ENCODE data around the gene RABGAP1L.

RABGAP1L gene

GRCh38 chr1:174736831-174737230, 577.5 kb downstream of the RABGAP1L start:
- DNase-seq, result no peak

- DNase-seq, result no peak
These were observed 581.1 kb downstream of the RABGAP1L start for GRCh38 chr1:174740249-174740968.

- DNase-seq, result no peak
These were observed 583.7 kb downstream of the RABGAP1L start for GRCh38 chr1:174742805-174743653.

GRCh38 chr1:174743654-174744561, 584.6 kb downstream of the RABGAP1L start:
- no peak for DNase-seq

DNA sequence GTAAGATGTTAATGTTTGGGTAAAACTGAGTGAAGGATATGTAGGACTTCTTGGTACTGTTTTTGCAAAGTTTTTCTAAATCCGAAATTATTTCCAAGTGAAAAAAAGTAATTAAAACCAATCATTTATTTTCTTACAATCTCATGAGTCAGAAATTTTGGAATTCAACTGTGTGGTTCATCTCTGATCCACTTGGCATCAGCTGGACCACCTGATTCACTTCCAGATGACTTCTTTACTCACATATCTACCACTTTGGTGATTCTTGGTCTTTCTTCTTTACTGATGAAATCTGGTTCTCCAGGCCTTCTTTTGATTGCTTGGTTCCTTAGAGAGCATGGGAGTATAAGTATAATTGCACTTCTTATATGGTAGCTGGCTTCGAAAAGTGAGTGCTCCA, 585.6 kb downstream of the RABGAP1L start:
- DNase-seq, result no peak

GRCh38 chr1:174746024-174746808, 586.9 kb downstream of the RABGAP1L start:
- DNase-seq, result no peak

DNA sequence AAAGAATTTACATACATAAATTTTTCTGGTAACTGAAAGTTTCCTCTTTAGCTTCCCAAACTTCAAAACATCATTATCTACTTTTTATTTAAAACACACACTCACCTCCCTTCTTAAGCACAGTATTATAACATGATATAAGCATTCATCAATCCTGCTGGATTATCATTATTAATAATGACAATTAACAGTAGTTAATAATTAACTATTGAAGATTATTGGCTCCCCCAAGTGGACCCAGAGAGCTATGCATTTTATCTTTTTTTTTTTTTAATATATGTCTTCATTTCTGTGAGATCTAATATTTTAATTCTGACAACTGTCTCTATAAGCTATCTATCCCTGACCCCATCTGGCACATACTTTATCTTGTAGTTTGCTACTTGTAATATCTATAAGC, 588.3 kb downstream of the RABGAP1L start:
- DNase-seq, result no peak

DNA sequence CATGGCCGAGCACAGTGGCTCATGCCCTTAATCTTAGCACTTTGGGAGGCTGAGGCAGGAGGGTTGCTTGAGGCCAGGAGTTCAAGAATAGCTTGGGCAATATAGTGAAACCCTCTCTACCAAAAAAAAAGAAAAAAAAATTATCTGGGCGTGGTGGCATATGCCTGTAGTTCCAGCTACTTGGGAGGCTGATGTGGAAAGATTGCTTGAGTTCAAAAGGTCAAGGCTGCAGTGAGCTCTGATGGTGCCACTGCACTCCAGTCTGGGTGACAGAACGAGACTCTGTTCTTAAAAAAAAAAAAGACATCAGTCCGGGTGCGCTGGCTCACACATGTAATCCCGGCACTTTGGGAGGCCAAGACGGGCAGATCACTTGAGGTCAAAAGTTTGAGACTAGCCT, 589.3 kb downstream of the RABGAP1L start:
- DNase-seq, result no peak

- DNase-seq, result no peak
These were observed 593.8 kb downstream of the RABGAP1L start for GRCh38 chr1:174753131-174753530.

GRCh38 chr1:174761335-174761734, 602.0 kb downstream of the RABGAP1L start:
- DNase-seq, result no peak

GRCh38 chr1:174761901-174762585, 602.7 kb downstream of the RABGAP1L start:
- no peak for DNase-seq

GRCh38 chr1:174764191-174764590, 604.9 kb downstream of the RABGAP1L start:
- DNase-seq, result no peak

DNA sequence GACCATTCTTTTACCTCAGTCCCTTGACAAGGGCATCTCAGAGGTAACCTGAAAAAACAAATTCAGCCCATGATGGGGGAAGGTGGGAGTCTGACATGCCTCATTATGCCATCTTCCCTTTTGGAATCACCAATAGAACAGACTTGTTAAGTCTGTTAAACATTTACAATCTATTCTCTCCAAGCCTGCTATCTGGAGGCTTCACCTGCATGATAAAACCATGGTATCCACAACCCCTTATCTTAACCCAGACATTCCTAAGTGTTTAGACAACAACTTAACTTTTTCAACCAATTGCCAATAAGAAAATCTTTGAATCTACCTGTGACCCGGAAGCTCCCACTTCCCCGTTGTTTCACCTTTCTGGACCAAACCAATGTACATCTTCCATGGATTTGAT, 607.4 kb downstream of the RABGAP1L start:
- DNase-seq, result no peak

DNA sequence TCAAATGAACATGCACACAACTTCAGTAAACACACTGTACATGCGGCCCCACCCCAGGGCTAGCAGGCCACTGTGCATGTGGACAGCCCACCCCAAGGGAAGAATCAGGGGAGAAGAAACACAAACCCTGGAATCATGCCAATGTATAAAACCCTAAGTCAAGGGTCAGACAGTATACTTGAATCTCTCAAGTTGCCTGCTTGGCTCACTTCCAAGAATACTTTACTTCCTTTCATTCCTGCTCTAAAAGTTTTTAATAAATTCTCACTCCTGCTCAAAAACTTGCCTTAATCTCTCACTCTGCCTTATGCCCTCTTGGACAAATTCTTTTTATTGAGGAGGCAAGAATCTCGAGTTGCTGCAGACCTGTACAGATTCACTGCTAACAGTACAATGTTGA, 609.2 kb downstream of the RABGAP1L start:
- no peak for DNase-seq

DNA sequence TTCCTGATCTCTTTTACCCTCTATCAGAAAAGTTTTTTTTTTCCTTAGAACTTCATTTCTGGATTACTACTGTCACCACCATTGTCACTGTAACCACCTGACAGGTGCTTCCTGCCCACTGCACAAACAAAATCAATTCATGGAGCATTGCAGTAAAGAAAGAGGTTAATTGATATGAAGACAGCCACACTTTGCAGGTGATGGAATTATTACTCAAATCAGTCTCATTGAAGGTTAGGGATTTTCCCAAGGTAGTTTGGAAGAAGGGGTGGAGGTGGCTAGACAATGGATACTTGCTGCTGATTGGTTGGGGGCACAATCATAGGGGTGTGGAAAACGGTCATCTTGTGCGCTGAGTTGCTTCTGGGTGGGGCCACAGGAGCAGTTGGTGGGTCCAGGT, 609.6 kb downstream of the RABGAP1L start:
- DNase-seq, result no peak

GRCh38 chr1:174769961-174770549, 610.7 kb downstream of the RABGAP1L start:
- no peak for DNase-seq

GRCh38 chr1:174775621-174776020, 616.3 kb downstream of the RABGAP1L start:
- no peak for DNase-seq

GRCh38 chr1:174777262-174777661, 617.9 kb downstream of the RABGAP1L start:
- DNase-seq, result no peak

DNA sequence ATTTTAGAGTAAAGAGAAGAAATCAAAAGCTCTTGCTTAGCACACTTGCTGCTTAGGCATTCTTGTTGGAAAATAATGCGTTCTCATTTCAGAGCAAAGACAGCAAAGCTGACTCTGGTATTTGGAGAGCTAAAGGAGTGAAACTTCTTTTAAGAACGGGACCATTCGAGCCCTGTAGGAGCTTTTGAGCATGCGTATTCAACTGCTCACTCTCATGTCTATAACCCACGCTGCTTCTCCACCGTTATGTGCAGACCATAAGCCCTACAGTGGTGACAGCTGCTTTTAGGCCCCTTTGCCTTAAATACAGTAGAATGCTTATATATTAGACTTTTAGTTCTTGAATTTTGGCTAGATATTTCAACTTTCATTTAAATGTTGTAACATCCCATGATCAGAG, 626.2 kb downstream of the RABGAP1L start:
- no peak for DNase-seq

DNA sequence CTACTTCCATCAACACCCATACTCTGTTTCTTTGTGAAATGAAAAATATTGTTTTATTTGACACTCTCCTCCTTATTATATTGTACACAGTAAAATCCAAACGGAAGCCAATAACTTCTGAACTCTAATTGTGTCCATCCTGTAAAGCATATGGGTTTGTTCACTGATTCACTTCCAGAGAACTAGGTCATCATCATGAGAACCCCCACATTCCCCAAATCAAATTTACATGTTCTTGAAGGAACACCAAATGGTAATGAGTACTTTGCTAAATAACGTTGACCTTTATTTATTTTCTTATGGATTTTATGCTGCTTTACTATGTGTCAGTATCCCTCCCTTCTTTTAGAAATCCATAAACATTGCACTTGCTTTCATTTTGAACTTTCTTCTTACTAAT, 627.0 kb downstream of the RABGAP1L start:
- DNase-seq, result no peak

DNA sequence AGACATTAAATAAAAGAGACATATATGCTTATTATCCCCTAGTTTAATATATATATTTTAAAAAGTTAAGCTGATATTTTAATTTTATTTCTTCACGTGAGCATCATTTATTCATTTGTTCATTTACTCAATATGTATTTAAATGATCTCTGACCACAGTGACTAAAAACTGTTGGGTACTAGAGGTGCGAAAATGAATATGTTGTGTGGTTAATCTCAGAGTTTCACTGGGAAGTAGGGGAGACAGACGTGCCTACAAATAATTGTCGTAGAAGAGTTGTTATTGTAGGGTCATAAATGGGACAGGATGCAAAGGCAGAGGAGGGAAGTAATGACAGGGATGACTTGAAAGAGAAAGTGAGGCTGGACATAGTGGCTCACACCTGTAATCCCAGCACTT, 627.4 kb downstream of the RABGAP1L start:
- DNase-seq, result no peak

Data from NK-92 treated with Interleukin-12 subunit alpha and Interleukin-12 subunit beta, amount 100 ng/mL, for 24 hours (cell line).